ENCODE data around the gene SUPT5H.
A peak's percentile ranks its signal among the peaks of the same experiment; 100 is the strongest.

The SUPT5H gene

GRCh38 chr19:39405958-39406655 is 39.3 kb upstream of the SUPT5H start:
- Histone ChIP-seq H3K79me2 (ENCODE audit: low read length) (peaks cover 37% of the 10 kb centered on the region), H3K4me2 (ENCODE audit: low read length) (peak overlapping the region; percentile 96), H4K20me1 (ENCODE audit: insufficient read depth, low read length) (peaks cover 18% of the 10 kb centered on the region), H3K36me3 (replicated peaks; ENCODE audit: low read depth, low read length) (peaks cover 22% of the 10 kb centered on the region), H3K27me3 (ENCODE audit: low read depth, low read length) (no peaks in the 10 kb centered on the region), H3K9ac (ENCODE audit: low read length) (peak overlapping the region; percentile 97), H3K27ac (ENCODE audit: low read length) (peak overlapping the region; percentile 93), H3K4me3 (ENCODE audit: low read length) (peak overlapping the region; percentile 88), H3K4me1 (ENCODE audit: low read length) (peaks cover 61% of the 10 kb centered on the region), H2AFZ (ENCODE audit: low read depth, low read length) (no peak overlapping the region), H3K9me3 (ENCODE audit: insufficient read depth, low read length) (no peaks in the 10 kb centered on the region)
- TF ChIP-seq, protein P1, sequence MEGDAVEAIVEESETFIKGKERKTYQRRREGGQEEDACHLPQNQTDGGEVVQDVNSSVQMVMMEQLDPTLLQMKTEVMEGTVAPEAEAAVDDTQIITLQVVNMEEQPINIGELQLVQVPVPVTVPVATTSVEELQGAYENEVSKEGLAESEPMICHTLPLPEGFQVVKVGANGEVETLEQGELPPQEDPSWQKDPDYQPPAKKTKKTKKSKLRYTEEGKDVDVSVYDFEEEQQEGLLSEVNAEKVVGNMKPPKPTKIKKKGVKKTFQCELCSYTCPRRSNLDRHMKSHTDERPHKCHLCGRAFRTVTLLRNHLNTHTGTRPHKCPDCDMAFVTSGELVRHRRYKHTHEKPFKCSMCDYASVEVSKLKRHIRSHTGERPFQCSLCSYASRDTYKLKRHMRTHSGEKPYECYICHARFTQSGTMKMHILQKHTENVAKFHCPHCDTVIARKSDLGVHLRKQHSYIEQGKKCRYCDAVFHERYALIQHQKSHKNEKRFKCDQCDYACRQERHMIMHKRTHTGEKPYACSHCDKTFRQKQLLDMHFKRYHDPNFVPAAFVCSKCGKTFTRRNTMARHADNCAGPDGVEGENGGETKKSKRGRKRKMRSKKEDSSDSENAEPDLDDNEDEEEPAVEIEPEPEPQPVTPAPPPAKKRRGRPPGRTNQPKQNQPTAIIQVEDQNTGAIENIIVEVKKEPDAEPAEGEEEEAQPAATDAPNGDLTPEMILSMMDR (IDR thresholded peaks at IDR 0.05; ENCODE audit: low read depth, low read length), result no peak
- TF ChIP-seq EZH2phosphoT487 (IDR thresholded peaks at IDR 0.05; ENCODE audit: low read depth), result no peak

GRCh38 chr19:39406656-39407409 is 38.5 kb upstream of the SUPT5H start, which contains the start of gene ZFP36:
TSS of gene ZFP36 (plus strand) at chr19:39406847. CDS start at chr19:39406905, 58 bp downstream.
- H3K27me3 ChIP-seq (ENCODE audit: low read depth, low read length), result no peaks in the 10 kb centered on the region
- H3K4me2 ChIP-seq (ENCODE audit: low read length), result peak within 1 kb of the TSS; percentile 96
- peaks cover 18% of the 10 kb centered on the region for H4K20me1 ChIP-seq (ENCODE audit: insufficient read depth, low read length)
- peak within 1 kb of the TSS; percentile 88 for H3K4me3 ChIP-seq (ENCODE audit: low read length)
- peaks cover 60% of the 10 kb centered on the region for H3K4me1 ChIP-seq (ENCODE audit: low read length)
- H3K36me3 ChIP-seq (replicated peaks; ENCODE audit: low read depth, low read length), result peaks cover 22% of the 10 kb centered on the region
- H3K79me2 ChIP-seq (ENCODE audit: low read length), result peaks cover 37% of the 10 kb centered on the region
- H3K27ac ChIP-seq (ENCODE audit: low read length), result peak within 1 kb of the TSS; percentile 93
- H3K9ac ChIP-seq (ENCODE audit: low read length), result peak within 1 kb of the TSS; percentile 97
- H3K9me3 ChIP-seq (ENCODE audit: insufficient read depth, low read length), result no peaks in the 10 kb centered on the region
- H2AFZ ChIP-seq (ENCODE audit: low read depth, low read length), result no peak within 1 kb of the TSS
- TF ChIP-seq EZH2phosphoT487 (IDR thresholded peaks at IDR 0.05; ENCODE audit: low read depth), result no peak
- TF ChIP-seq, protein P1 (IDR thresholded peaks at IDR 0.05; ENCODE audit: low read depth, low read length), result no peak; the same call in 1 of the 2 replicates

DNA sequence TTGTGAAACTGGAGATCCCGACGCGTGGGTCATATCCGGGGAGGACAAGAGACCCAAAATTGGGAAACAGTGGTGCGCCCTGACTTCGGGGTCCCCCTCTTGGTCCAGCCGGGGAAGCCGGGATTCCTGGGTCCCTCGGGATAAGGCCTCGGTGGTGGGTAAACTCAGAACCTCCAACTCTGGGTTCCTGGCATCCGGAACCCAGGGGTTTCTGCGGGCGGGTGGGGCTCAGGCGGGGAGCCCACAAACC is 38.0 kb upstream of the SUPT5H start:
- Histone ChIP-seq H4K20me1 (ENCODE audit: insufficient read depth, low read length) (peaks cover 18% of the 10 kb centered on the region), H3K79me2 (ENCODE audit: low read length) (peaks cover 37% of the 10 kb centered on the region), H3K4me3 (ENCODE audit: low read length) (peak overlapping the region; percentile 88), H3K4me1 (ENCODE audit: low read length) (peaks cover 54% of the 10 kb centered on the region), H3K9me3 (ENCODE audit: insufficient read depth, low read length) (no peaks in the 10 kb centered on the region), H3K36me3 (replicated peaks; ENCODE audit: low read depth, low read length) (peaks cover 22% of the 10 kb centered on the region), H3K4me2 (ENCODE audit: low read length) (peak overlapping the region; percentile 96), H3K27ac (ENCODE audit: low read length) (peak overlapping the region; percentile 93), H3K9ac (ENCODE audit: low read length) (peak overlapping the region; percentile 97), H2AFZ (ENCODE audit: low read depth, low read length) (no peak overlapping the region), H3K27me3 (ENCODE audit: low read depth, low read length) (no peaks in the 10 kb centered on the region)
- TF ChIP-seq, protein P1 (IDR thresholded peaks at IDR 0.05; ENCODE audit: low read depth, low read length), result no peak

DNA sequence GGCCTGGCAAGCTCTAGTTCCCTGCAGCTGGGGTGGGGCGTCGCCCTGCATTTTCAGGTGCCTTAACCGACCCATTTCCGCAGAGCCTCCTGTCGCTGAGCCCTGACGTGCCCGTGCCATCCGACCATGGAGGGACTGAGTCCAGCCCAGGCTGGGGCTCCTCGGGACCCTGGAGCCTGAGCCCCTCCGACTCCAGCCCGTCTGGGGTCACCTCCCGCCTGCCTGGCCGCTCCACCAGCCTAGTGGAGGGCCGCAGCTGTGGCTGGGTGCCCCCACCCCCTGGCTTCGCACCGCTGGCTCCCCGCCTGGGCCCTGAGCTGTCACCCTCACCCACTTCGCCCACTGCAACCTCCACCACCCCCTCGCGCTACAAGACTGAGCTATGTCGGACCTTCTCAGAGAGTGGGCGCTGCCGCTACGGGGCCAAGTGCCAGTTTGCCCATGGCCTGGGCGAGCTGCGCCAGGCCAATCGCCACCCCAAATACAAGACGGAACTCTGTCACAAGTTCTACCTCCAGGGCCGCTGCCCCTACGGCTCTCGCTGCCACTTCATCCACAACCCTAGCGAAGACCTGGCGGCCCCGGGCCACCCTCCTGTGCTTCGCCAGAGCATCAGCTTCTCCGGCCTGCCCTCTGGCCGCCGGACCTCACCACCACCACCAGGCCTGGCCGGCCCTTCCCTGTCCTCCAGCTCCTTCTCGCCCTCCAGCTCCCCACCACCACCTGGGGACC is 37.6 kb upstream of the SUPT5H start:
- Histone ChIP-seq H3K36me3 (replicated peaks; ENCODE audit: low read depth, low read length) (peaks cover 22% of the 10 kb centered on the region), H3K27ac (ENCODE audit: low read length) (peak overlapping the region; percentile 93), H3K27me3 (ENCODE audit: low read depth, low read length) (no peaks in the 10 kb centered on the region), H3K9me3 (ENCODE audit: insufficient read depth, low read length) (no peaks in the 10 kb centered on the region), H3K79me2 (ENCODE audit: low read length) (peaks cover 39% of the 10 kb centered on the region), H3K4me2 (ENCODE audit: low read length) (peak overlapping the region; percentile 96), H2AFZ (ENCODE audit: low read depth, low read length) (no peak overlapping the region), H3K4me3 (ENCODE audit: low read length) (peak overlapping the region; percentile 88), H3K9ac (ENCODE audit: low read length) (peak overlapping the region; percentile 97), H3K4me1 (ENCODE audit: low read length) (peaks cover 50% of the 10 kb centered on the region), H4K20me1 (ENCODE audit: insufficient read depth, low read length) (peaks cover 18% of the 10 kb centered on the region)
- TF ChIP-seq, protein P1 (IDR thresholded peaks at IDR 0.05; ENCODE audit: low read depth, low read length), result no peak
- no peak for TF ChIP-seq EZH2phosphoT487 (IDR thresholded peaks at IDR 0.05; ENCODE audit: low read depth)
